ENCODE data around the gene SBK3. TPM values are rescaled to one million over a fixed set of nuclear protein-coding genes. Genes with fewer than 3 reads are reported as not detected.

The SBK3 gene
- total and polyA plus RNA-seq, 10 of the 15 experiments (the other 5 are each of a cell fraction or from before 2014, with no cell fraction given), result not detected

- Histone ChIP-seq H3K9ac (ENCODE audit: control insufficient read depth, insufficient read depth, low read length) (no peak overlapping the region), H3K9me3 (replicated peaks; ENCODE audit: control insufficient read depth, insufficient read depth, low read length) (no peaks in the 10 kb centered on the region), H3K4me3 (no peak overlapping the region), H3K79me2 (ENCODE audit: control insufficient read depth, insufficient read depth, low read length) (no peaks in the 10 kb centered on the region), H3K27ac (ENCODE audit: control insufficient read depth, insufficient read depth) (no peak overlapping the region), H3K4me1 (ENCODE audit: control insufficient read depth, insufficient read depth, low read length) (no peaks in the 10 kb centered on the region), H2AFZ (ENCODE audit: control insufficient read depth, low read depth, low read length) (no peak overlapping the region), H3K36me3 (ENCODE audit: control insufficient read depth in 2 of 2, insufficient read depth in 2 of 2, low read length in 1 of 2) (no peaks in the 10 kb centered on the region), H4K20me1 (ENCODE audit: control insufficient read depth, insufficient read depth) (no peaks in the 10 kb centered on the region), H3K27me3 (replicated peaks in 1 of 2; ENCODE audit: control insufficient read depth in 2 of 2, insufficient read depth in 2 of 2, low read length in 1 of 2) (peaks cover 0 to 7% of the 10 kb centered on the region in 2 experiments; a peak in 3 of 4 replicates), H3K4me2 (ENCODE audit: control insufficient read depth, insufficient read depth) (no peak overlapping the region)
- no peak for TF ChIP-seq HDAC6 (IDR thresholded peaks at IDR 0.05; ENCODE audit: unreplicated experiment)
- no peak for TF ChIP-seq ZNF592 (IDR thresholded peaks at IDR 0.05)
- no peak for TF ChIP-seq NFYB (IDR thresholded peaks at IDR 0.05; ENCODE audit: insufficient read depth, low read depth, low read length)
- TF ChIP-seq MTA3 (IDR thresholded peaks at IDR 0.05; ENCODE audit: borderline replicate concordance, low read length), result no peak
- TF ChIP-seq TCF7 (IDR thresholded peaks at IDR 0.05; ENCODE audit: borderline replicate concordance), result no peak
- no peak for DNase-seq (ENCODE audit: low read depth, low spot score)
- 48% methylated on average over 9 of the region's 9 CpGs for WGBS (ENCODE audit: insufficient coverage, insufficient replicate concordance, low lambda C conversion rate, missing lambda C conversion rate)
- no peak for ATAC-seq
- POLR2A ChIA-PET, result no interaction called here
- CTCF ChIA-PET, result no interaction called here
- RAD21 ChIA-PET (ENCODE audit: unreplicated experiment), result no interaction called here
- intact Hi-C loops (cut with micrococcal nuclease; ENCODE audit: unreplicated experiment) (no loop called here), in situ Hi-C loops (cut with MboI) (no loop called here)
- BruUV-seq (replicated peaks), result no TSS peak
- no peak for FAIRE-seq
- SMC1A ChIA-PET (ENCODE audit: uncharacterized antibody, unreplicated experiment), result no interaction called here
Measured at GRCh38 chr19:55554302-55554701, 9.0 kb upstream of the SBK3 start.
